ENCODE results near the gene RPL5.

DNA sequence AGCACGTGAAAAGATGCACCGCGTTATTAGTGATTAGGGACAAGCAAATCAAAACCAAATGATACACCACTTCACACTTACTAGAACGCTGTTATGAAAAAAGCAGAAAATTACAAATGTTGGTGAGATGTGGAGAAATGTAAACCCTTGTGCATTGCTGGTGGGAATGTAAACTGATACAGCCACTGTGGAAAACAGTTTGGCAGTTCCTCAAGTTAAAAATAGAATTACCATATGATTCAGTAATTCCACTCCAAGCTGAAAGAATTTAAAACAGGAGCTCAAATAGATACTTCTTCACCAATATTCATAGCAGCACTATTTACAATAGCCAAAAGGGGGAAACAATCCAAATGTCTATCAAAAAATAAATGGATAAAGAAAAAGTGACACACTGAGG is 36.7 kb upstream of the RPL5 start:
- TF ChIP-seq, protein P1, sequence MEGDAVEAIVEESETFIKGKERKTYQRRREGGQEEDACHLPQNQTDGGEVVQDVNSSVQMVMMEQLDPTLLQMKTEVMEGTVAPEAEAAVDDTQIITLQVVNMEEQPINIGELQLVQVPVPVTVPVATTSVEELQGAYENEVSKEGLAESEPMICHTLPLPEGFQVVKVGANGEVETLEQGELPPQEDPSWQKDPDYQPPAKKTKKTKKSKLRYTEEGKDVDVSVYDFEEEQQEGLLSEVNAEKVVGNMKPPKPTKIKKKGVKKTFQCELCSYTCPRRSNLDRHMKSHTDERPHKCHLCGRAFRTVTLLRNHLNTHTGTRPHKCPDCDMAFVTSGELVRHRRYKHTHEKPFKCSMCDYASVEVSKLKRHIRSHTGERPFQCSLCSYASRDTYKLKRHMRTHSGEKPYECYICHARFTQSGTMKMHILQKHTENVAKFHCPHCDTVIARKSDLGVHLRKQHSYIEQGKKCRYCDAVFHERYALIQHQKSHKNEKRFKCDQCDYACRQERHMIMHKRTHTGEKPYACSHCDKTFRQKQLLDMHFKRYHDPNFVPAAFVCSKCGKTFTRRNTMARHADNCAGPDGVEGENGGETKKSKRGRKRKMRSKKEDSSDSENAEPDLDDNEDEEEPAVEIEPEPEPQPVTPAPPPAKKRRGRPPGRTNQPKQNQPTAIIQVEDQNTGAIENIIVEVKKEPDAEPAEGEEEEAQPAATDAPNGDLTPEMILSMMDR (IDR thresholded peaks at IDR 0.05; ENCODE audit: insufficient read depth, low read length, poor library complexity, severe bottlenecking), result no peak
- no peak for TF ChIP-seq EZH2phosphoT487 (conservative IDR thresholded peaks at IDR 0.05; ENCODE audit: low read length)

Measured in SU-DHL-6 (cell line).